ENCODE measurements around the gene STK33. TPM values are rescaled to one million over a fixed set of nuclear protein-coding genes. Genes with fewer than 3 reads are reported as not detected.
A peak's percentile ranks its signal among the peaks of the same experiment; 100 is the strongest.

Gene STK33
- total RNA-seq, 1 donor from 2014 or later: 0.51 TPM

GRCh38 chr11:8601376-8602133 lies 7.5 kb upstream of the STK33 start:
- DNase-seq: no peak

GRCh38 chr11:8598506-8598905 lies 4.5 kb upstream of the STK33 start:
- no peak for DNase-seq

GRCh38 chr11:8597182-8597581 lies 3.2 kb upstream of the STK33 start:
- DNase-seq: no peak

GRCh38 chr11:8596504-8597046 lies 2.5 kb upstream of the STK33 start:
- no peak for DNase-seq

GRCh38 chr11:8593455-8593854 lies 573 bp downstream of the STK33 start:
- DNase-seq: no peak

- DNase-seq: no peak
Observed at GRCh38 chr11:8587915-8588314, 6.1 kb downstream of the STK33 start.

GRCh38 chr11:8586805-8587204 lies 7.2 kb downstream of the STK33 start:
- no peak for DNase-seq

- DNase-seq: no peak
Observed at GRCh38 chr11:8586184-8586583, 7.8 kb downstream of the STK33 start.

- no peak for DNase-seq
Observed at GRCh38 chr11:8584511-8584910, 9.5 kb downstream of the STK33 start.

- no peak for DNase-seq
Observed at GRCh38 chr11:8584082-8584481, 9.9 kb downstream of the STK33 start.

GRCh38 chr11:8581300-8581699 lies 12.7 kb downstream of the STK33 start:
- no peak for DNase-seq

GRCh38 chr11:8577791-8578581 lies 16.0 kb downstream of the STK33 start:
- DNase-seq: no peak

GRCh38 chr11:8574798-8575197 lies 19.2 kb downstream of the STK33 start:
- no peak for DNase-seq

GRCh38 chr11:8573777-8574176 lies 20.3 kb downstream of the STK33 start:
- no peak for DNase-seq

- peak; percentile 8 for DNase-seq
Observed at GRCh38 chr11:8567602-8568198, 26.3 kb downstream of the STK33 start.

GRCh38 chr11:8566613-8567210 lies 27.3 kb downstream of the STK33 start:
- DNase-seq: peak; percentile 58

GRCh38 chr11:8564526-8564925 lies 29.5 kb downstream of the STK33 start:
- no peak for DNase-seq

GRCh38 chr11:8561461-8561860 lies 32.6 kb downstream of the STK33 start:
- DNase-seq: no peak

- DNase-seq: no peak
Observed at GRCh38 chr11:8558436-8558835, 35.6 kb downstream of the STK33 start.

GRCh38 chr11:8545698-8546366 lies 48.2 kb downstream of the STK33 start:
- DNase-seq: no peak

GRCh38 chr11:8544807-8545206 lies 49.2 kb downstream of the STK33 start:
- DNase-seq: no peak

GRCh38 chr11:8543278-8543677 lies 50.8 kb downstream of the STK33 start:
- DNase-seq: no peak

All from dermis blood vessel endothelial cell (primary cell).